Prostate gland (tissue), 2 donors: ENCODE data around the gene CBFA2T2.

Experiments
- CTCF ChIP-seq, 4 experiments: fragments of 200-600 bp in 2 of 4; fragments of 450-650 bp in 2 of 4; sonication (generic) in 2 of 4; IDR thresholded peaks; 1 replicate in 3 of 4; 2 replicates in 1 of 4; pipeline ENCODE4 v1.5.1; 2016 to 2019; ENCODE audit warnings: antibody characterized with exemption in 4 of 4, mild to moderate bottlenecking in 2 of 4, moderate library complexity in 2 of 4
- POLR2AphosphoS5 ChIP-seq: sonication (generic); formaldehyde crosslinking; IDR thresholded peaks from one replicate; pipeline ENCODE4 v1.6.1; 2017; ENCODE audit warnings: antibody characterized with exemption

- TF ChIP-seq CTCF (IDR thresholded peaks at IDR 0.05) (no peak), POLR2AphosphoS5 (no peak)
Observed at GRCh38 chr20:33609504-33609903, 119.6 kb downstream of the CBFA2T2 start.
